ENCODE data around the gene MCU.
"Not testable (repeated sequence)": the region's sequence is repeated elsewhere in the genome, so short reads cannot be mapped to it uniquely, and the experiment has no call there.

MCU gene, protein sequence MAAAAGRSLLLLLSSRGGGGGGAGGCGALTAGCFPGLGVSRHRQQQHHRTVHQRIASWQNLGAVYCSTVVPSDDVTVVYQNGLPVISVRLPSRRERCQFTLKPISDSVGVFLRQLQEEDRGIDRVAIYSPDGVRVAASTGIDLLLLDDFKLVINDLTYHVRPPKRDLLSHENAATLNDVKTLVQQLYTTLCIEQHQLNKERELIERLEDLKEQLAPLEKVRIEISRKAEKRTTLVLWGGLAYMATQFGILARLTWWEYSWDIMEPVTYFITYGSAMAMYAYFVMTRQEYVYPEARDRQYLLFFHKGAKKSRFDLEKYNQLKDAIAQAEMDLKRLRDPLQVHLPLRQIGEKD

DNA sequence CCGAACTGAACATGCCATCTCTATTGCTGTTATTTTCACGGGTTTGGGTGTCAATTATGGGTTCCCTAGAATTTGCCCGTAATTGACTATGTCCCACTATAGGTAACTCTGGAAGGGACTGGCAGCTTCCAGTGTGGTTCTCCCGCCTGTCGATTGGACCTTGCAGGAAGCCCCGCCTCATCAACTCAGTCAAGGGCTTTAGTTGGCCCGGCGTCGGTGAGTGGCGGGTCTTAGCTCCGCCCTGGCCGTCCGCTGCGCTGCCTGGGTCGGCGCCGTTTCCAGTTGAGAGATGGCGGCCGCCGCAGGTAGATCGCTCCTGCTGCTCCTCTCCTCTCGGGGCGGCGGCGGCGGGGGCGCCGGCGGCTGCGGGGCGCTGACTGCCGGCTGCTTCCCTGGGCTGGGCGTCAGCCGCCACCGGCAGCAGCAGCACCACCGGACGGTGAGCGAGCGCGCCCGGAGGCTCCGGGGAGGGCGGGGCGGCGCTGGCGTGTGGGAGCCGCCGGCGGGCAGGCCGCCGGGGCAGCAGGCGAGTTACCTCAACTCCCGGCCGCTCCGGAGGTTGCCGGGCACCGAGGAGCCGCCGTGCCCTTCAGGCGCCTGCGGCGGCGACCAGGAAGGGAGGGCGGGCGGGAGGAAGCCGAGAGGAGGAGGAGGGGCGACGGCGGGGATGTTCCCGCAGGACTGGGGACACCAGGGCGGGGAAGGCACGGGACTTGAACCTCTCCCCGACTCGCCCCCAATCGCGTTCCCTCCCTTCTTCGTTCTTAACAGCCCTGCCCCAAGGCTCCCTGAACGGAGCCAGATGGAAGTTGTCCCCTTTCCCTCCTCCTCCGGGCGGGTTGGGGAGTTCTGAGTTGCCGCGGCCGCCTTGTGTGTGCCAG lies at the start of gene MCU:
MCU (plus strand) TSS at position 281 of the 881 bp plus-strand sequence; CDS start at position 290, 9 bp downstream.
- peak; percentile 95 for DNase-seq (ENCODE audit: low spot score)

DNA sequence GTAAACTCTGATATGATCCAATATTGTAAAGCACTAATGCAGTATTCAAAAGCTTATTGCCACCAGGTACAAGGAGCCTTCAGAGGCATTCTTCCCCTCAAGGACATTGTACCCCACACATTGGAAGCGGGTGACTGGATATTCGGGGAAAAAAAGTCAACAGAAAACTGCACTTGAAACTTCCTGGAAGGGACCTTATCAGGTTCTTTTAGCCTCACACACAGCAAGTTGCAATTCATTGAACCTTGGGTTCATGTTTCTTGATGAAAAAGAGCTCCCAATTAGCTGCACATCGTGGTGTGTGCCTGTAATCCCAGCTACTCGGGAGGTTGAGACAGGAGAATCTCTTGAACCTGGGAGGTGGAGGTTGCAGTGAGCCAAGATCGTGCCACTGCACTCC lies 49.6 kb upstream of the MCU start:
- DNase-seq (ENCODE audit: low spot score), result no peak

- no peak for DNase-seq (ENCODE audit: low spot score)
Measured at GRCh38 chr10:72645263-72645858, 46.6 kb upstream of the MCU start.

- DNase-seq (ENCODE audit: low spot score), result not testable (repeated sequence)
Measured at GRCh38 chr10:72646971-72647370, 45.0 kb upstream of the MCU start.

DNA sequence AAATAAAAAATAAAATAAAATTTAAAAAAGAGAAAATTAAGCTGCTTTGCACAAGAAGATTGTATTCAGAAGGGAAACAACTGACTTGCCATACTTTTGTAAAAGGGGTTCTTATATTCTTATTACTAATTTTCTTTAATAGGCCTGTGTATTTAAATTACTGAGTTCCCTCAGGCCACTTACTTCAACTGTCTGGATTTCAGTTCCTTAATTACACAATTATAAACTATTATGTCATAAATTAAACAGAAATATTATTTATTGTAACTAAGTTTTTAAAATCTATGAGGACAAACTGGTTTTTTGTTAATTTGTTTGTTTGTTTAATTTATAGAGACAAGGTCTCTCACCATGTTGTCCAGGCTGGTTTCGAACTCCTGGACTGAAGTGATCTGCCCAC lies 43.6 kb upstream of the MCU start:
- no peak for DNase-seq (ENCODE audit: low spot score)

GRCh38 chr10:72649291-72649690 lies 42.7 kb upstream of the MCU start:
- no peak for DNase-seq (ENCODE audit: low spot score)

DNA sequence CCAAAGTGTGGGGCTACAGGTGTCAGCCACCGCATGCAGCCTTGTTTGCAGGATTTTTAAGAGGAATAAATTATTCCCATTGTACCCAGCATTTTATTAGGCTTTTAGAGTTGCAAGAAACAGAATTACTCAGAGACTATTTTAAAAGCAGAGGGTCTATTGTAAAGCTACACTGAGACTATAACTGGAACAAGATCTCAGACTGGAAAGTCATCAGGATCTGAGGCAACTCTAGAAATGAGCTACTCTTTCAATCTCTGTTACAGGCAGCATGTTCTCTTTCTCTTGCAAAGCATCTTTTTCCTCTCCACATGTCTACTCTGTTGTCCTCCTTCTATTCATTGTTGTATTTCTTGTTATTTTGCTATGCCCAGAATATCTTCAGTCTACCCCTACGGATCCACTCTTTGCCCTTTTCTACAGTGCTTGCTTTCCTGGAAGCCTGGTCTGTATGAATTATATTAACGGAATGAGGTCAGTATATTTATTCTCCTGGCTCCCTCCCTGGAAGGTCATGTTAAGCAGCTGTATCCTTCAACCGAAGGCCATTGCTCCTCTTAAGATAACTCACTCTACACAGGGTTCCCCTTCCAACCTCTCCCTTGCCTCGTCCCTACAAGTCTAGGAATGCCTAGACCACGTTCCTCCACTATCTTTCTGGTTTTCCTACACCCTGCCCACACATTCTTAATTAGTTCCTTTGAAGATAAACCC lies 38.4 kb upstream of the MCU start:
- no peak for DNase-seq (ENCODE audit: low spot score)

GRCh38 chr10:72654720-72655119 lies 37.2 kb upstream of the MCU start:
- no peak for DNase-seq (ENCODE audit: low spot score)

DNA sequence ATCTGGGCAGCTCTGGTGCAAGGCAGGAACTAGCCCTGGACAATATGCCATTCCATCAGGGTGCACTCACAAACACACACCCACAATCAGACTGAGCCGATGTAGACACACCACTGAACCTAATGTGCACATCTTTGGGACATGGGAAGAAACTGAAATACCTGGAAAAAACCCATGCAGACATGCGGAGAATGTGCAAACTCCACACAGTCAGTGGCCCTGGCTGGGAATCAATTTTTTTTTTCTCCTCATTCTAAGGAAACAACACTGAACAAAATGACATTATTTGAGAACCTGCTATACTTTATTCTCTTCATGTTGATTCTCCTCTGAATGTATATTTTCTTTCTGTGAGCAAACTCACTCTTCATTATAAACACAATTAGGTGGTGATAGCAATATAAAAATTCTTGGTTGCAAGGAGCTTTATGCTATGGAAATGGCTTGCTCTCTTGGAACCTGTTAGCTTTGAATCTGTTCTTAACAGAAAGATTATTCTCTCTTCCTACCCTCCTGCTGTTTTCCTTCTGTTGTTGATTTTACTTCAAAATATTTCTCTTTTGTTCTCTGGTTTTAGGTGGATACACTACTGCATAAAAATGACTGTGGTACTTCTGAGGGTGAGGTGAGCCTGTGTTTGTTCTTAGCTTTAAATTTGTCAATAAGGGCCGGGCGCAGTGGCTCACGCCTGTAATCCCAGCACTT lies 33.1 kb upstream of the MCU start:
- DNase-seq (ENCODE audit: low spot score), result no peak

DNA sequence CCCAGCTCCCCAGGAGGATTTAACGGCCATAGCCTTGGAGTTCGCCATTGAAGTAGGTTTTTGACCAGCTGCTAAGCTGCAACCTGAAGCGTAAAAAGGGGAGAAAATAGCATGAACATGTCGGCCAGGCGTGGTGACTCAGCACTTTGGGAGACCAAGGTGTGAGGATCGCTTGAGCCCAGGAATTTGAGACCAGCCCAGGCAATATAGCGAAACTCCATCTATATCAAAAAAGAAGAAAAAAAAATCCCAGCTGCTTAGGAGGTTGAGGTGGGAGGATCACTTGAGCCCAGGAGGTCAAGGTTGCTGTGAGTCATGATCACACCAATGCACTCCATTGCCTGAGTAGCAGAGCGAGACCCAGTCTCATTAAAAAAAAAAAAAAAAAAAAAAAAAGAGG lies 32.2 kb upstream of the MCU start:
- no peak for DNase-seq (ENCODE audit: low spot score)

GRCh38 chr10:72660220-72660619 lies 31.7 kb upstream of the MCU start:
- DNase-seq (ENCODE audit: low spot score), result no peak

DNA sequence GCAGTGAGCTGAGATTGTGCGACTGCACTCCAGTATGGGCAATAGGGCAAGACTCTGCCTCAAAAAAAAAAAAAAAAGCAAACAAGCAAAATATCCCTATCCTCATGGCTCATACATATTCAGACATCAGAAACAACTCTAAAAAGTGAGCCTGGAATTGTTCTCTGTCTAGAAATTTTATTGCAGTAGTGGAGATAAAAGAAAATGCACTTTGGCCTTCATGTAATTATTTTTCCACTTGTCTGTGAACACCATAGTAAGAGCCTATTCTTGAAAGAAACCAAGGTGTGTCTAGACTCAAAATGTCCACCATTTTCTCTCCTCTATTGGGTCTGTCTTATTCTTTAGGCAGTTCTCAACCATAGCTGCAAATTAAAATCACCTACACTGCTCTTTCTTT lies 30.5 kb upstream of the MCU start:
- no peak for DNase-seq (ENCODE audit: low spot score)

GRCh38 chr10:72663971-72664370 lies 28.0 kb upstream of the MCU start:
- DNase-seq (ENCODE audit: low spot score), result no peak

- DNase-seq (ENCODE audit: low spot score), result peak; percentile 49
Measured at GRCh38 chr10:72665925-72666324, 26.0 kb upstream of the MCU start.

DNA sequence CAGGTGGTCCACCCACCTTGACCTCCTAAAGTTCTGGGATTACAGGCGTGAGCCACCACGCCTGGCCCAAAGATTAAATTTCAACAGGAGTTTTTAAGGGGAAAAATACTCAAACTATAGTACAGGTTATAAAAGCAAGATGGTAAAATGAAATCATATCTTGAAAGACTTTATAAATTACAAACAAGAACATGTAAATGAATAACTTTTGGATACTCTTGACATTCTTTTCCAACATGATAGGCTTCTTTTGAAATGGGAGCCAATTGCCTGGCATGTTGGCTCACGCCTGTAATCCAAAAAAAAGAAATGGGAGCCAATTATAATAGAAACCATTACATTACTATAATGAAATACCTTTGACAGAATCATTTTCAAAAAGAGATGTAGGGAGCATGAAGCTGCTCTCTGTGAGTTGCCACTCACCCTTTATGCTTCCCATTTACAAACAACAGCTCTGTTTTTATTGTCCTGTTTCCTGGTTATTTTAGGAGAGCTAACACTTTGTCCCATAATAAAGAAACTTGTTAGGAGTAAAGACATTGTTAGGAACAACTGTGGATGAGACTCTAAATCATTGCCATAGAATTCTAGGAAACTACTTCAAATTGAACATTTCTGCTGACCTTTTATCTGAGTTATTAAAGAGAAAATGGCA lies 24.6 kb upstream of the MCU start:
- DNase-seq (ENCODE audit: low spot score), result no peak

DNA sequence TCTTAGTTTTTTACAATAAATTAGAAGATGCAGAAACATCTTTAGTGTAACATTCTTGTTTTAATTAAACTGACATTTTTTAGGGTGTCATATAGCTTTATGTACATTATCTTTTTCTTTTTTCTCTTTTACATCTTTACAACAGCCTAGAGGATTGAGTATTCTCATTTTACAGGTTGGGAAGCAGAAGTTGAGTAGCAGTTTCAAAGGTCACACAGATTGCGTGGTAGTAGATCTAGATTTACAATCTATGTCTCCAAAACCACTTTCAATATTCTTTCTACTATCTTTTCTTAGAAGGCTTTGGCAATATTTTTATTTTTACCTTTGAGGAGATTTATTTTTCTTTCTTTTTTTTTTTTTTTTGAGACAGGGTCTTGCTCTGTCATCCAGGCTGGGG lies 18.7 kb upstream of the MCU start:
- no peak for DNase-seq (ENCODE audit: low spot score)

- DNase-seq (ENCODE audit: low spot score), result not testable (repeated sequence)
Measured at GRCh38 chr10:72674174-72674573, 17.8 kb upstream of the MCU start.

DNA sequence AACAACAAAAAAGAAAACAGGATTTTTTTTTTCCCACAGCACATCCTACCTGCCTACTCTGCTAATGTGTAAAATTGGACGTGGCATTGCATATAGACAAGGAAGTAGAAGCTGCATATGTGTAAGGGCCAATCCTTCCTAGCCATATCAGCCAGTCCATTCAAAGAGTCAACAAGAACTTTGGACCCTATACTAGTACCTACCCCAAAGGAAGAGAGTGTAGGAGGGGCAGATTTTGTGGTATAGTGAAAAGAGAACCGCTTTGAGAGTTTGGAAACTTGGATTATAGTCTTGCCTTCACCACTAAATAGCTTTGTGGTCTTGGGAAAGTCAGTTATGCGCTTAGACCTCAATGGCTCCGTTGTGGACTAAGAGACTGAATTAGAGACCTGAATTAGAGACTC lies 12.1 kb upstream of the MCU start:
- DNase-seq (ENCODE audit: low spot score), result no peak

DNA sequence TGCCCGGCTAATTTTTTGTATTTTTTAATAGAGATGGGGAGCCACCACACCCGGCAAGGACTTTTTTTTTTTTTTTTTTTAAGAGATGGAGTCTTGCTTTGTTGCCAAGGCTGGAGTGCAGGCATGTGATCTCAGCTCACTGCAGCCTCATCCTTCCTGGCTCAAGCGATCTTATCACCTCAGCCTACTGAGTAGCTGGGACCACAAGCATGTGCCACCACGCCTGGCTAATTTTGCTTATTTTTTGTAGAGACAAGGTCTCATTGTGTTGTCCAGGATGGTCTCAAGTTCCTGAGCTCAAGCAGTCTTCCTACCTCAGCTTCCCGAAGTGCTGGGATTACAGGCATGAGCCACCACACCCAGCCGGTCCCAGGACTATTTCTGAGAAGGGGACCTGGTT lies 9.3 kb upstream of the MCU start:
- no peak for DNase-seq (ENCODE audit: low spot score)

DNA sequence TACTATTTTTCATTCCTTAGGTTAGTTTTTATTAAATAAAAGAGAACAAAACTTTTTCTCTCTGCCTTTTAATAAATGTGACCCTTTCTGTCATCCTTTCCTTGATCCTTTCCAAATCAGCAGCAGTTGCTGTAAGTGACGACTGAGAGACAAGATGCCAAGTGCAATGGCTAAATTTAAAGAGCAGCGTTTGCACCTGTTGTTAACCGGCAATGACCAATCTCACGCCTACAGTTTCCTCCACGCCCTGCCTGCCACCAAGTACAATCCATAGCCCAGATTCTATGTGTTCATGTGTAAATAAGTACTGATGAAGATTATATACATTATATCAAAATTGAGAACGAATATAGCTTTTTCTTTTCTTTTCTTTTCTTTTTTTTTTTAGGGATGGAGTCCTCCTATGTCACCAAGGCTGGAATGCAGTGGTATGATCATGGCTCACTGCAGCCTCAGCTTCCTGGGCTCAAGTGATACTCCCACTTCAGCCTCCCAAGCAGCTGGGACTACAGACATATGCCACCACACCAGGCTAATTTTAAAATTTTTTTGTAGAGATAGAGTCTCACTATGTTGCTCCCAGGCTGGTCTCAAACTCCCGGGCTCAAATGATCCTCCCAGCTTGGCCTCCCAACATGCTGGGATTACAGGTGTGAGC lies 6.5 kb upstream of the MCU start:
- no peak for DNase-seq (ENCODE audit: low spot score)

DNA sequence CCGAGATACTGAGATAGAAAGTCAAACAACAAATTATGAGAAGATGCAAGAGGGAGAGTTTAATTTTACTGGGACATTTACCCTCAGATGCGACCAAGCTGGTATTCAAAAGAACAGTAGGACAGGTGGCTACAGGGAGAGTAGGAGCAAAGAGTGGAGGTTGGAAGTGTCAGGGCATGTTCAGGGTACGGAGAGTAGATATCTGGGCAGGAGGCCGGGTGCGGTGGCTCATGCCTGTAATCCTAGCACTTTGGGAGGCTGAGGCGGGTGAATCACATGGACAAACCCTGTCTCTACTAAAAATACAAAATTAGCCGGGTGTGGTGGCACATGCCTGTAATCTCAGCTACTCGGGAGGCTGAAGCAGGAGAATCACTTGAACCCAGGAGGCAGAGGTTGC lies 5.5 kb upstream of the MCU start:
- DNase-seq (ENCODE audit: low spot score), result not testable (repeated sequence)
